NCI-H146 treated with DMSO at 0.1 percent for 48 hours (cell line): ENCODE data around the gene LTA4H.

Experiments
- DNase-seq: peaks from one replicate; lab custom pipeline; 2025; ENCODE audit not compliant: unreplicated experiment; lab: John Stamatoyannopoulos, UW

The LTA4H gene

DNA sequence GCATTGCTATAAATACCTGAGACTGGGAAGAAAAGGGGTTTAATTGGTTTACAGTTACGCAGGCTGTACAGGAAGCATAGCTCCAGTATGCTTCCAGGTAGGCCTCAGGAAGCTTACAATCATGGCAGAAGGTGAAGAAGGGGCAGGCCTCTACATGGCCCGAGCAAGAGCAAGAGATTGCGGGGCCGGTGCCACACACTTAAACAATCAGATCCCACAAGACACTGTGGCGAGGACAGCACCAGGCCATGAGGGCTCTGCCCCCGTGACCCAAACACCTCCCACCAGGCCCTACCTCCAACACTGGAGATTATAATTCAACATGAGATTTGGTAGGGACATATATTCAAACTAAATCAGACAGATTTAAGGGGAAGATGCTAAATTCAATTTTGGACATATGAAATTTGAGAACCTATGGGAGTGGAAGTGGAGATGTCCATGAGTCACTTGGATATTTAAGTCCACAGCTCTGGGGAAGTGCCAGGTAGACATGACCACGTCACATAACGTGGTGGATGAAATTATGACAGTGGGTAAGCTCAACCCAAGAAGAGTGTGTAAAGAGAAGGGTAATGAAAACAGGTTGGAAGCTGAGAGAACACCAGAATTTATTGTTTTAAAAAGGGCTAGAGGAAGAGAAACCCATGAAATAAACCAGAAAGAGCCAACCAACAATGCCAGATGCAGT lies 1.5 kb upstream of the LTA4H start:
- DNase-seq, result no peak

GRCh38 chr12:96034621-96035282 lies 635 bp downstream of the LTA4H start:
- DNase-seq, result peak; percentile 33

- no peak for DNase-seq
These were observed 1.6 kb downstream of the LTA4H start for GRCh38 chr12:96033549-96034389.

DNA sequence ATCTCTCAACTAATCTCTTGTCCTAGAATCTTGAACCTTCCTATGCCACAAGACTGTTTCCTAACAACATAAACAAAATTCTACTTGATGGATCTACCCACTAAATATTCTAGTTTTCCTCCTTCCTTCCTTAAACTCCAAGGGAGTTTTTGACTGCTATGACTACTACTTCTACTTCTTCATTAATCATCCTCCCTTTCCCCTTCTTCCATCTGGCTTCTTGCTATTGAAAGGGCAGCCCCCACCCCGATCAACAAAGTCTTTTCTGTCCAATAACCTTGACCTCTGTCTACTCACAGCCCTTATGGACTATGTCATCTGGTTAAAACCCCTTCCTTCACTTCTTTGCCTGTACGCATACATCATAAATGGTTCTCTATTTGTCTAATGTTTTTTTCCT lies 5.6 kb downstream of the LTA4H start:
- no peak for DNase-seq

GRCh38 chr12:96028538-96028937 lies 6.8 kb downstream of the LTA4H start:
- DNase-seq, result no peak

GRCh38 chr12:96026331-96026730 lies 9.1 kb downstream of the LTA4H start:
- no peak for DNase-seq

- DNase-seq, result no peak
These were observed 9.9 kb downstream of the LTA4H start for GRCh38 chr12:96025518-96025917.

- no peak for DNase-seq
These were observed 14.9 kb downstream of the LTA4H start for GRCh38 chr12:96020314-96021003.

DNA sequence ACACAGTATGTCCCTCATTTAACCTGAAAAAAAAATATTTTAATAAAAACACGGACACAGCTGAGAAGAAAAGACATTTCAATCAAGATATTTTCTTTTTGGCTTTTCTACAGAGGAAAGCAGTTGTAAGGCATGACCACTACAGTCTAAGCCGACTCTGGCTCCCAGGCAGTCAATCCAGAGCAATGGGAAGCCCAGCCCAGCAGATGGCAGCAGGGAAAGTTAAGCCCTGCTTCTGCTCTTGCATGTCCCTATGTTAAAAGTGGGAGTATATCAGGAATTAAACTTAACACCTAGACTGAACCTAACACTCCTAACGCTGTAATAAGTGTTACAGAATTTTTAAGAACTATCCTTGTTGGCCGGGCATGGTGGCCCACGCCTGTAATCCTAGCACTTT lies 19.7 kb downstream of the LTA4H start:
- no peak for DNase-seq

- no peak for DNase-seq
These were observed 20.3 kb downstream of the LTA4H start for GRCh38 chr12:96014943-96015599.

DNA sequence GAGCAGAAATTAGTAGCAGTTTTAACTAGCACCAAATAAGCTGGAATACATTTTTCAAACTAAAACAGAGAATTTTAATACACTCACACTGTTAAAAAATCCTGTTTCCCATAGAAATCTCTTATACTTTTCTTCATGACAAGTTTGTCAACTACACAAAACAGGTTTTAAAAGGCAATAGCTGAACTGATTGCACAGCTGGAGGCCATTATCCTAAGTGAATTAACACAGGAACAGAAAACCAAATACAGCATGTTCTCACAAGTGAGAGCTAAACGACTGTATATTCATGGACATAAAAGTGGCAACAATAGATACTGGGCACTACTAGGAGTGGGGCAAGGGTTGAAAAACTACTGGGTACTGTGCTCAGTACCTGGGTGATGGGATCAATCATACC lies 27.7 kb downstream of the LTA4H start:
- no peak for DNase-seq

GRCh38 chr12:96006727-96007126 lies 28.7 kb downstream of the LTA4H start:
- no peak for DNase-seq

DNA sequence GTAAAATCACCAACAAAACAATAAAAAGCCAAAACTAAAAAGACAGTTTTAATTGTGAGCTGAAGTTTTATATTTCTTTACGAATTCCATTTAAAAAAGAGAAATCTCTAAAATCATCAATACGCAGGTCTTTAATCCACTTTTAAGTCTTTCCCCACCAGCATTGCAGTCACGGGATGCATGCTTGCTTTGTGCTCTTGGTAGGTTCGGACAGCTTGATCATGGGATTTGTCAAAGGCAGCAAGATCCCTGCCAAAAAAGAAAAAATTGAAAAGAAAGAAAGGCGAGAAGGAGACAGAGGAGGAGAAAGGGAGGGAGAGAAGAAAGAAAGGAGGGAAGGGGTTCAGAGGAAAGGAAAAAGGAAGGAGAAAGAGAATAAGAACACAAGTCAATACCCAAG lies 34.5 kb downstream of the LTA4H start:
- no peak for DNase-seq

GRCh38 chr12:95999484-95999883 lies 35.9 kb downstream of the LTA4H start:
- DNase-seq, result no peak

DNA sequence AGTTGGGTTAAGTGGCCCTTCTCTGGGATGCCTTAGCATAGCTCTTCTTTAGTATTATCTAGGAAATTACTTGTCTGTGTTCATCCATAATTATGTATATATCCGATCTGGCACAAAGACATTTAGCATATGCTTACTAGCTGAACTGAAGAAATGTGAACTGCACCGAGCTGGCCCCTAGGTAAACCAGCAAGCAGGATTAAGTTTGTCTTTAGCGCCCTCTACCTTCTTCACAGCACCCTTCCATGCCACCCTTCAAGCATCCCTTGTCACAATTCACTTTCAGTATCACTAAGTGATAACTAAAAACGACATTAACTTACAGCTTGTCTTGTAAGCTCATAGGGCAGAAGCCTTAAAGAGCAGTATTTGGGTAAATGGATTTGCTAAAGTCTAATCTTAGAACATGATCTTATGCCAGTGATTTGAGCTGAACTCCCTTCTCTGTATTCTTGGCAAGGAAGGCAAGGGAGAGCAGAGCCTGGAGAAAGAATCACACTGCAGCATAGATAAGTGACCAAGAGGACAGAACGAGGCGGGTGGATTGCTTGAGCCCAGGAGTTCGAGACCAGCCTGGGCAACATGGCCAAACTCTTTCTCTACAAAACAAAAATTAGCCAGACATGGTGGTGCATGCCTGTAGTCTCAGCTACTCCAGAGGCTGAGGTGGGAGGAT lies 36.6 kb downstream of the LTA4H start:
- DNase-seq, result peak; percentile 52

DNA sequence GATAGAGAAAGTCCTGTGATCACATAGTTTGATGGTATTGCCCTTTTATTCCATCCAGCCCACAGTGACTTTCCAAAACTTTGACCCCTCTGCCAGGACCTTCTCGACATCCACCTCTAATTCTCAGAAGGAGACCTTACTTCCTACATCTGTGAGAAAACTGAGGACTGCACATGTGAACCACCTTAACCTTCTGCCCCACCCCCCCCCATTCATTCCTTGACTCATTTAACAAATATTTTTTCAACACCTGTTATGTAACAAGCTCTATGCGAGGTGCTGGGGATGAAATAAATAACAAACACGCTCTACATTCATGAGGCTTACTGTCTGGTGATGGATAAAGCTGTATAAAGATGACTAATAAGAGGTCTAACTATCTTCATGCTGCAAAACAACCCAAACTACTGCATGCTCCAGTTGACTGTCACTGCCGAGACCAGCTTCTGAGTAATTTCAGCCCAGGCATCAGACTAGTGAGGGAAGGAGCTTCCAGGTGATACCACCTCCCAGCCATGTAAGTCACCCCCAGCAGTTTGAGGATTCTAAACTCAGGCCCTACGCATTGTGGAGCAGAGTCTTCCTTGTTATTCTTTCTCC lies 37.4 kb downstream of the LTA4H start:
- DNase-seq, result no peak

DNA sequence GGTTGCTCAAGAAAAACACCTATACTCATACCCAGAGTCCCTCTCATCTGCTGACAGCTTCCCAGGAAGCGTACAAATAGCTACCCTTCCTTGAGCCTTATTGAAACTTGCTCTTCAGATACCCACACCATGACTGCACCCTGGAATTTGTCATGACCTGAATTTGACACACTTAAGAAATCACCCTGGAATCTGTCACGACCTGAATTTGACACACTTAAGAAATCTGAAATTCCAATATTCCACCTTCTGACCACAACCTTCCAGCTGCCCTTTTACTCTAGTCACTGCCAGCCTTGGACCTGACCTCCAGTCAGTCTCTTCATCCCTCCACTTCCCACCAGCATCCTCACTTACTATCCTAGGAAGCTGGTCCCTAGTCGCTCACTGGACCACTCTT lies 38.1 kb downstream of the LTA4H start:
- no peak for DNase-seq

DNA sequence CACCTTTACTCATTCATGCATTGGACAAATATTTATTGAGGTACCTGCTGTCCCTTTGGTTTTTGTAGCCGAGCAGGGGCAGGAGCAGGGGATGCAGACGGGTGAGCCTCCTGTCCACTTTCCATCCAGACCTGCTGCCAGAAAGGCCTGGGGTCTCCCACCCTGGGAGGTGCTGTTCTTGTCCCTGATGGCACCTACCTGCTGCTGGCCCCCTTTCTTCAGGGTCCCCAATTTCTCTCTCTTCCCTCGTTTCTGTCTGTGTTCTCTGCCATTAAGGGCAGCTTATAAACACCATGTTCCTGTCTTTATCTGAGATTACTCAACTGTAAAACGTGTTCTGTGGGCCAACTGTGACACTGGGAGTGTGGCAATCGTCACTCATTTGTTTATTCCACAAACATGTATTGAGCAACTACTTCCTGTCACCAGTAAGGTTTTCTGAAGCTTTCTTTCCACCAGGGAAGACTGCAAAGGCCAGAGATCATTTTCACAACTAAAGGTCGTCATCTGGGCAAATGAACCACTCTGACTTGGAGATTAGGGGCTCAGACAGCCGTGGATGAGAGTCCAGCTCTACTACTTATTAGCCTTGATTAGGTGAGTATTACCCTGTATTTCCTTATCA lies 39.2 kb downstream of the LTA4H start, which contains the start of gene HAL:
TSS of gene HAL (minus strand) at position 311 of the 625 bp plus-strand sequence. CDS start 434 bp downstream, outside the sequence.
- no peak for DNase-seq
